ENCODE data around the gene PLA2G3. TPM values are rescaled to one million over a fixed set of nuclear protein-coding genes. Genes with fewer than 3 reads are reported as not detected.

Gene PLA2G3
- total RNA-seq, 1 donor from 2014 or later, result 6.1 TPM

- TF ChIP-seq POLR2AphosphoS5 (IDR thresholded peaks at IDR 0.05; ENCODE audit: insufficient read depth in 1 of 2, low read depth in 1 of 2), result no peak
- TF ChIP-seq POLR2A (IDR thresholded peaks at IDR 0.05), result no peak
- Histone ChIP-seq H3K27ac (peak overlapping the region; percentile 97), H3K27me3 (no peaks in the 10 kb centered on the region), H3K4me1 (peaks cover 75% of the 10 kb centered on the region), H3K9me3 (no peaks in the 10 kb centered on the region), H3K36me3 (peaks cover 0 to 29% of the 10 kb centered on the region in 2 donors), H3K4me3 (peak overlapping the region; percentile 64 to 90)
- intact Hi-C loops (cut with DNase I), result loop anchor here (2.0 kb wide), 1 partner anchor 137 kb away; no protein-coding TSS in a partner anchor
- DNase-seq (ENCODE audit: extremely low spot score in 2 of 2), result no peak
Observed at GRCh38 chr22:31085493-31085824, 54.8 kb downstream of the PLA2G3 start.

- intact Hi-C loops (cut with DNase I), result loop anchor here (1.0 to 5.0 kb wide), 3 partner anchors 43 to 136 kb away; partner anchors contain the start of gene TUG1
- Histone ChIP-seq H3K4me1 (peaks cover 75% of the 10 kb centered on the region), H3K9me3 (no peaks in the 10 kb centered on the region), H3K27ac (peak overlapping the region; percentile 97), H3K4me3 (peak overlapping the region; percentile 64 to 90), H3K36me3 (peaks cover 0 to 23% of the 10 kb centered on the region in 2 donors), H3K27me3 (no peaks in the 10 kb centered on the region)
- TF ChIP-seq POLR2A (IDR thresholded peaks at IDR 0.05) (peak in 1 of 2 donors; percentile 64), CTCF (IDR thresholded peaks at IDR 0.05) (peak; percentile 71 to 88 (median 88)), POLR2AphosphoS5 (IDR thresholded peaks at IDR 0.05; ENCODE audit: insufficient read depth in 1 of 2, low read depth in 1 of 2) (peak; percentile 17 to 87)
- DNase-seq (ENCODE audit: extremely low spot score in 2 of 2), result no peak
Observed at GRCh38 chr22:31084811-31085492, 55.4 kb downstream of the PLA2G3 start.

MicroRNAs encoded within 50 kb of the gene (microRNA counts, 767-probe panel; counts per million panel counts)
- 238 to 261 counts per million in 2 donors for microRNA hsa-miR-3928

Small RNA genes within 50 kb of the gene (microRNA-seq; reads per million reads assigned to microRNA genes)
- gene MIR3928 (ENCODE audit: borderline number of aligned reads, borderline replicate concordance), result 5.3 reads per million, percentile 5 among the genes with 10 or more reads in this experiment

Small RNA genes within 50 kb of the gene (small RNA-seq; reads per million reads assigned to genes)
- gene MIR3928, result not detected

Other genes starting within 250 kb of the PLA2G3 start
- gene MORC2, start 171.7 kb downstream of the PLA2G3 start, total RNA-seq, result 18.4 TPM
- gene TUG1, start 171.2 kb downstream of the PLA2G3 start, total RNA-seq, result 85.0 TPM
- 199 TPM for gene SMTN, start 59.2 kb downstream of the PLA2G3 start, total RNA-seq
- 941 TPM for gene SELENOM, start 32.9 kb downstream of the PLA2G3 start, total RNA-seq
- 5.9 TPM for gene INPP5J, start 17.5 kb downstream of the PLA2G3 start, total RNA-seq
- 22.8 TPM for gene RNF185, start 19.7 kb upstream of the PLA2G3 start, total RNA-seq
- 120 TPM for gene LIMK2, start 71.8 kb upstream of the PLA2G3 start, total RNA-seq
- 32.4 TPM for gene PIK3IP1, start 152.0 kb upstream of the PLA2G3 start, total RNA-seq
- 18.4 TPM for gene PATZ1, start 205.8 kb upstream of the PLA2G3 start, total RNA-seq

Data from vagina (tissue), 2 donors.